ENCODE data around the gene BCDIN3D. TPM values are rescaled to one million over a fixed set of nuclear protein-coding genes. Genes with fewer than 3 reads are reported as not detected.
A peak's percentile ranks its signal among the peaks of the same experiment; 100 is the strongest.

The BCDIN3D gene
- total RNA-seq, 1 experiment from 2014 or later = 2.9 TPM

DNA sequence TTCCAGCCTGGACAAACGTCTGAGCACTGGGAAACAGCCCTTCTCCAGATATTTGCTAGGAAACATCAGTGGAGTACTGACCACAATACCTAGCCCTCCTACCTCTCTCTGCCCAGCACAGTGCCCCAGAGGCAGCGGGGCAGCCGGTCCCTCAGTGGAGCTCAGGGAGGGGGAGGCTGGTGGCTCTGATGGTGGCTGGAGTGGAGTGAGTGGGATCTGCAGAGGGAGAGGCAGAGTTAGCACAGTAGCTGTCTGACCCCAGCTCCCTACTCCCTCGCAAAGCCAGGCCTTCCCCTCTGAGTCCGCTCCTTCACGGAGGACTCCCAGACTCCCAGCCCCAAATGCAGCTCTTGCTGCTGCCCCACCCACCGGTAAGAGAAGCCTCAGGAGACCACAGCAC is 44.7 kb downstream of the BCDIN3D start:
- DNase-seq (ENCODE audit: low read depth) = no peak

DNA sequence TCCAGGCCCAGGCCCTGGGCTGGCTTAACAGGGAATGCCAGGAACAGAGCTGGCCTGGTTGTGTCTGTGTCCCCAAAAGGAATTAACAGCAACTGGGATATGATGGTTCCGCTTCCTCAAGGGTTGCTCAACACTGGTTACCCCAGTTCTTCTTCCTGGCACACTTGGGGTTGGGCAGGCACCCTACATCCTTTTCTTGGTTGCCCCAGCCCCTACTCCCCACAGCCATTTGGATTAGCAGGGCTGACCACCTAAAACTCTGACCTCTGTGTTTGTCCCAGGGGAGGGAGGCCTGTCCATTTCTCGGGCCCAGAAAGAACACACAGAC is 45.5 kb downstream of the BCDIN3D start:
- DNase-seq (ENCODE audit: low read depth) = no peak

- no peak for DNase-seq (ENCODE audit: low read depth)
These were observed 46.1 kb downstream of the BCDIN3D start for GRCh38 chr12:49796606-49797448.

DNA sequence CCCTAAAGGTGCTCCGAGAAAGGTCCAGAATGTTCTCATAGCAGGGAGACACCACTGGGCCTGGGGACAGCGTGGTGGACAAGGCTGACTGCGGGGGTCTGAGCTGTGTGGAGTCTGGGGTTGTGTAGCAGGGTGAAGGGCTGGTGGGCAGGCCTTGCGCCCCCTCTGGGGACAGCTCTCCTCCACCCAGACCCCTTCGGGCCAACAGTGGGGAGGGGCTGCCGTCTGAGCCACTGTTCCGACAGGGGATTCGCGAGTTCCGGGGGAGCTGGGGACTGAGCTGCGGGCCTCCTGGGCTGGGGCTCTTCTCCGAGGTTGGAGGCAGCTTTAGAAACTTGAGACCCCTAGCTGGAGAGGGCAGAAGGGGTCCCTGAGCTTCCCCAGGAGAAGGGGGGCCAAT is 46.8 kb downstream of the BCDIN3D start:
- no peak for DNase-seq (ENCODE audit: low read depth)

- no peak for DNase-seq (ENCODE audit: low read depth)
These were observed 47.2 kb downstream of the BCDIN3D start for GRCh38 chr12:49795654-49796105.

GRCh38 chr12:49794811-49795653 is 47.9 kb downstream of the BCDIN3D start:
- no peak for DNase-seq (ENCODE audit: low read depth)

DNA sequence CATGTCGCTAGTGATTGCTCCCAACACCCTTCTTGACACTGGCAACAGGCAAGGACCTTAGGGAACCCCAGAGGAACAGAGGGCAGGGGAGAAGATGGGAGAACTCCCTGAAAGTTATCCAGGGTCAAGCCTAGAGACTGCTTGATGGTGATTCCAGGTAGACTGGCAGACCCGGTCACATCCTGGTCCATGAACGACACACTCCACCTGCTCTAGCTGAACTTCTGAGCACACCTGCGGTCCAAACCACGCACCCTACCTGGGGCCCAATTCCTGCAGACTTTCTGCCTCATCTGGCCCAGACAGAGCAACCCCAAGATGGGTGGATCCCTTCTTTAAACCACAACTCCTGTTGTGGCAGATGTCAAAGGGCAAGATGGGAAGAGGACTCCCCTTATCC is 48.9 kb downstream of the BCDIN3D start:
- no peak for DNase-seq (ENCODE audit: low read depth)

DNA sequence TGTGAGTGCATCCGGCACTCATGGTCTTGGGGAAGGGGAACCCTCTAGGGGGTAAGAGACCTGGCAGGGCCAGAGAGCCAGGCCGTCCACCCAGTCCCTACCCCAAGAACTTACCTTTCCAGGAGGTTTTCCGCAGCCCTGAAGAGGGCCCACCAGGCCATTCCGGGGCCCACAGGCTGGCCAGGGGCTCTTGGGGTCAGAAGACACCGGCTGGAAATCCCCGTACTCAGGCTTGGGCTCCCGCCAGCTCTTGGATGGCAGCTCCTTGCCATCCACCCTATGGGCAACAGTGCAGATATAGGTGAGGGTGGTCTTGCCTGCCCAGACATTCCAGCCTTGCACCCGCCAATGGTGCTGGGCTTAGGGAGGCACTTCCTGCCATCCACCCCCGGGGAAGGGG is 49.3 kb downstream of the BCDIN3D start:
- DNase-seq (ENCODE audit: low read depth) = no peak

DNA sequence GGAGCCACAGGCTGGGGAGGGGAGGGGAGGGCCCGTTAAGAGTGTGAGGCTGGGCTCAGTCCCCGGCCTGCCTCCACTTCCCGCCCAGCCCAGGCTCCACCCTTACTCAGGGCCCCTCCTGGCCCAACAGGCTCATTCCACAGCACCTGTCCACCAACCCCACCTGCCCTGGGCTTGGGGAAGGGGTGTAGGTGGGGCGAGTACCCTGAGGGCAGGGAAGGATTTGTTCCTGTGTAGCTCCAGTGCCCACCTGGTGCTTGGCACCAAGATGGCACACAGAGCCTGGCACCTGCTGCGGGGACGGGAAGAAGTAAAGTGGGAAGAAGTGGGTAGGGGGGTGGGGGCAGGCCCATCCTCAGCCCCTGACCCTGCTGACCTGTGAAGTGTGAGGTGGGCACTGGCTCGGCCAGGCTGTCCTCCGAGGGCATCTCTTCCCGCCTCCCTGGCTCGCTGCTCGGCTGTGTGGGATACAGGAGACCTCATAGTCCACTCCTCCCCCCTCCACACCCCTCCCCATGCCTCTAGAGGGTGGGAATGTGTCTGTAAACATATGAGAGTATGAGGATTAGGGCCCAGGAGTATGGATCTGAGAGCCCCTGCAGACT is 49.8 kb downstream of the BCDIN3D start:
- no peak for DNase-seq (ENCODE audit: low read depth)

GRCh38 chr12:49792181-49792970 is 50.5 kb downstream of the BCDIN3D start:
- no peak for DNase-seq (ENCODE audit: low read depth)

- DNase-seq (ENCODE audit: low read depth) = no peak
These were observed 51.2 kb downstream of the BCDIN3D start for GRCh38 chr12:49791700-49792099.

DNA sequence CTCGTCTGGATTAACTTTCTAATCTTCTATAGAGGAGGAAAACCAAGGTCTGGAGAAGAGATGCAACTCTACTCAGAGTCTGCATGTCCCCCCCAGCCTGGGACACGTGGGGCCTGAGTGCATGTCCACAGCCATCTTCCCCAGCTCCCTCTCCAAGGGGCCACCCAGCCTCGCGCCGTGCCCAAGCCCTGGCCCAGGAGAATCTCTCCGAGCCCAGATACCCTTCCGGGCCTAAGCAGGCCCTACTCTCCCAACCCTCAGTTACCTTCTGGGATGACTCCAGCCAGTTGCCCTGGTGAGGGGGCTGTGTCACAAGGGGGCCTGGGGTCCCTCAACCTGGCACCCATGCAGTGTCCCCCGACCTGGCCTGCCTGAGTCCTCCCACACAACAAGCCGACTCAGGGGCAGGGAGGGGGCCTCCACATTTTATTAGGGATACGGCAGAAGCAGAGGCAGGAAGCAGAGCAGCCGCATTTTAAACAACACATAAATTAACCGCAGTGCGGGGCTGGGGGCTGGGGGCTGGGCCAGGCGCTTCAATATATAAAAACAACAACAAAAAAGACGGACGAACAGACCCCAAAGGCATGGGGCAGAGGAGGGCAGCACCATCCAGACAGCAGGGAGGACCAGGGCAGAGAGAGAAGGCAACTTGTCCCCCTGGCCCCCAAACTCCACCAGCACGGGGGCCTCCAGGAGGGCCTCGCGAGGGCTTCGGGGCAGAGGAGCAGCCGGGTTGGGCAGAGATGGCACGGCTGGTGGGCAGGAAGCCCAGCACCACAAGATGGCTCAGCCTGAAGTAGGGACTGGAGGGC is 52.0 kb downstream of the BCDIN3D start:
- no peak for DNase-seq (ENCODE audit: low read depth)

GRCh38 chr12:49789992-49790391 is 52.9 kb downstream of the BCDIN3D start:
- peak; percentile 15 for DNase-seq (ENCODE audit: low read depth)

DNA sequence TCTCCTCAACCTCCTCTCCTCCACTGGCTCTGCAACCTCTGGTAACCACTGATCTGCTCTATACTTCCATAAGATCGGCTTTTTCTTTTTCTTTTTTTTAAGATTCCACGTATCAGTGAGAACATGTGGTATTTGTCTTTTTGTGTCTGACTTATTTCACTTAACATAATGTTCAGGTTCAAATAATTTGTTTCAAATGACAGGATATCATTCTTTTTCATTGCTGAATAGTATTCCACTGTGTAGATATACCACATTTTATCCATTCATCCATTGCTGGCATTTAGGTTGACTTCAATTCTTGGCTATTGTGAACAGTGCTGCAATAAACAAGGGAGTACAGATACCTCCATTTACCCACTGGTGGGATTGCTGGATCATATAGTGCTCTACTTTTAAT is 55.2 kb downstream of the BCDIN3D start:
- no peak for DNase-seq (ENCODE audit: low read depth)

Other genes with a start within 250 kb of the BCDIN3D start
- gene FAM186B, start 237.5 kb downstream of the BCDIN3D start, total RNA-seq (2014; rRNA removed; shearing (Covaris generic)) = 0.07 TPM in 1 of 2 replicates, not detected in the other
- 7.8 and 9.8 TPM in 2 replicates for gene PRPF40B, start 219.5 kb downstream of the BCDIN3D start, total RNA-seq (2014; rRNA removed; shearing (Covaris generic))
- gene FMNL3, start 135.7 kb downstream of the BCDIN3D start, total RNA-seq (2014; rRNA removed; shearing (Covaris generic)) = 18.3 and 30.4 TPM in 2 replicates
- gene TMBIM6, start 101.5 kb downstream of the BCDIN3D start, total RNA-seq (2014; rRNA removed; shearing (Covaris generic)) = 585 and 680 TPM in 2 replicates
- gene NCKAP5L, start 14.7 kb downstream of the BCDIN3D start, total RNA-seq (2014; rRNA removed; shearing (Covaris generic)) = 9.0 and 17.6 TPM in 2 replicates
- 0.34 and 0.49 TPM in 2 replicates for gene FAIM2, start 60.8 kb upstream of the BCDIN3D start, total RNA-seq (2014; rRNA removed; shearing (Covaris generic))
- not detected in 2 replicates for gene AQP2, start 107.6 kb upstream of the BCDIN3D start, total RNA-seq (2014; rRNA removed; shearing (Covaris generic))
- 0.25 and 0.27 TPM in 2 replicates for gene AQP5, start 118.8 kb upstream of the BCDIN3D start, total RNA-seq (2014; rRNA removed; shearing (Covaris generic))
- gene AQP6, start 129.8 kb upstream of the BCDIN3D start, total RNA-seq (2014; rRNA removed; shearing (Covaris generic)) = not detected in 2 replicates
- gene RACGAP1, start 182.4 kb upstream of the BCDIN3D start, total RNA-seq (2014; rRNA removed; shearing (Covaris generic)) = 113 and 137 TPM in 2 replicates
- gene ASIC1, start 214.5 kb upstream of the BCDIN3D start, total RNA-seq (2014; rRNA removed; shearing (Covaris generic)) = 0.69 and 4.2 TPM in 2 replicates
- gene SMARCD1, start 242.2 kb upstream of the BCDIN3D start, total RNA-seq (2014; rRNA removed; shearing (Covaris generic)) = 48.7 and 52.9 TPM in 2 replicates